HG02571 (cell line): ENCODE measurements around the gene NXN.
"Not testable (repeated sequence)": the region's sequence is repeated elsewhere in the genome, so short reads cannot be mapped to it uniquely, and the experiment has no call there.

ENCODE experiments used
- ATAC-seq: cut with Tn5 transposase; IDR thresholded peaks from one replicate; pipeline ENCODE4 v1.9.1; 2021; ENCODE audit warnings: mild to moderate bottlenecking, moderate library complexity; ENCODE audit not compliant: unreplicated experiment

Gene NXN

DNA sequence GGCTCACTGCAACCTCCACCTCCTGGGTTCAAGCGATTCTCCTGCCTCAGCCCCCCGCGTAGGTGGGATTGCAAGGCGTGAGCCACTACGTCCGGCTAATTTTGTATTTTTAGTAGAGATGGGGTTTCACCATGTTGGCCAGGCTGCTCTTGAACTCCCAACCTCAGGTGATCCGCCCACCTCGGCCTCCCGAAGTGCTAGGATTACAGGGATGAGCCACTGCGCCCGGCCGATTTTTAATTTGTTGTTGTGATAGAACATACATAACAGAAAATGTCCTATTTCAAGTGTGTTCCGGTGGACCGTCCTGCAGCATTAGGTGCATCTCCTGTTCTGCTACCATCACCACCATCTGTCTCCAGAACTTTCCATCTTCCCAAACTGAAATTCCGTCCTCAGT is 55.3 kb downstream of the NXN start:
- not testable (repeated sequence) for ATAC-seq

DNA sequence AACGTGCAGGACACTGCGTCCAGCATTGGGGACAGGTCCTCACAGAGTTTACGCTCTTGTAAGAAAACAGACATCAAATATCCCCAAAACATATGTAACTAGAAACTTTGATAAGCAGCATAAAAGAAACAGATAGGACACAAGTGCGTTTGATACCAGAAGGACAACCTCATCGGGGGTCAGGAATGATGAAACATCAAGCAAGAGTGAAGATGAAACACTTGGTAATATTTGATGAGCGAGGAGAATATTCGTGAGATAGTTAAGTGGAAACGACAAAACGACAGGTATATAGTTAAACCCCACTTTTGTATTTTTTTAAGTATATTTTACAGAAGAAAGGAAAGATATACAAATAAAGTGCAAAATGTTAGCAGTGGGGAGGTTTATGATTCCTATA is 55.9 kb downstream of the NXN start:
- ATAC-seq, result no peak

DNA sequence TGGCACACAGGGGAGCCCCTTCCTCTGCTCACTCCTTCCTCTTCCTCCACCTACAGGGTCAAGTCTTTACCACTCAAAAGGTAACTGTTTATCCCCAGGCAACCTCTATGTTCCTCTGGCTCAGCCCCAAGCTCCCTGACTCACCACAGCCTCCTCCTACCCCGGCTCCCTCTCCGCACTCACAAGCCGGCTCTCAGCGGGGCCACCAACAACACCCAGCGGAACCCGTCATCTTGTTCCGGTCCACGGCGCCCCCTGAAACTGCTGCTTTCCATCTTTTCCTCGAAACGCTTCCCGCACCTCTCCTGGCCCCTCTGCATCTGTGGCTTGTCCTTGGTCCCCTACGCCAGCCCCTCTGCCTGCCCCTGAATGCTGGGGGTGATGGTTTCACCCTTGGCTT is 58.4 kb downstream of the NXN start:
- ATAC-seq, result no peak

DNA sequence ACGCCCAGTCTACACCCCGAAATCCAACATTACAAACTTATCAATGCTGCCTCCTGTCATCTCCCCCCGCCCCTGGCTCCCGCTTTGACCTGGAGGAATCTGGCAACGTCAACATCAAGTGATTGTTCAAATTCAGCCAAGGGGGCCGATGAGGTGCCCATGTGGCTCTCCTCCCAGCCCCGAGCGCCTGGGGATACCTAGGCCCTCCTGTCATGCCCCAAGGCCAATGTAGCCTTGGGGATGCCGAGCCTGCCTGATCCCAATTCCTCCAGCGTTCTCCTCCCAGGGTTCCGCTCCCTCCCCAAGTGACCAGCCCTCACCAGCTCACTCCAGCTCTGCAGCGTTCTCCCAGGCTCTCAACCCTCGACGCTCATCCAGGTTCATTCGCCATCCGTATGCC is 59.4 kb downstream of the NXN start:
- no peak for ATAC-seq

DNA sequence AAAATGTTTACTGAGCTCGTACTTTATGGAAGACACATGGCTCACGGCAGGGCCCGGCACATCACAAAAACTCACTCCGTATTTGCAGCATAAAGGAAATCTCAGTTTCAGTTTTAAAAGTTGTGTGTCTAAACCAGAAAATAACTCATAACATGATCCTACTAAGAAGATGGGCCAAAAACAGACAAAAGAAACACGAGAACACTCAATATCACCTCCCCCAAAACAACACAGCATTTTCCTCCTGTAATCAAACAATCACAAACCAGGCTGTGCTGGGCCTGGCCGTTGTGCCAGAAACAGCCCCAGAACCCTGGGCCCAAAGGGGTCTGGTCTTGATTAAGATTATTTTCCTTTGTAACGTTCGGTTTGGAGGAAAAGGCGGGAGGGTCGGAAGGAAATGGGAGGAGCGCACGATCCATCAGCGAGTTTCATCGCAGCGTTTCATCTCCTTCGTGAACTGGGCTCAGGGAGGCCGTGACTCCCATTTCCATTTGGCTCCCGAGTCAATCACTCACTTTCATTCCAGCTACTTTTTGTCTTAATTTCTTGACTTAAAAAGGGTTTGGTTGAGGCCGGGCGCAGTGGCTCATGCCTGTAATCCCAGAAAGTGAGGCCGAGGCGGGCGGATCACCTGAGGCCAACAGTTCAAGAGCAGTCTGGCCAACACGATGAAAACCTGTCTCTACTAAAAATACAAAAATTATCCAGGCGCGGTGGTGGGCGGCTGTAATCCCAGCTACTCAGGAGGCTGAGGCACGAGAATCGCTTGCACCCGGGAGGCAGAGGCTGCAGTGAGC is 61.4 kb downstream of the NXN start:
- ATAC-seq, result no peak

DNA sequence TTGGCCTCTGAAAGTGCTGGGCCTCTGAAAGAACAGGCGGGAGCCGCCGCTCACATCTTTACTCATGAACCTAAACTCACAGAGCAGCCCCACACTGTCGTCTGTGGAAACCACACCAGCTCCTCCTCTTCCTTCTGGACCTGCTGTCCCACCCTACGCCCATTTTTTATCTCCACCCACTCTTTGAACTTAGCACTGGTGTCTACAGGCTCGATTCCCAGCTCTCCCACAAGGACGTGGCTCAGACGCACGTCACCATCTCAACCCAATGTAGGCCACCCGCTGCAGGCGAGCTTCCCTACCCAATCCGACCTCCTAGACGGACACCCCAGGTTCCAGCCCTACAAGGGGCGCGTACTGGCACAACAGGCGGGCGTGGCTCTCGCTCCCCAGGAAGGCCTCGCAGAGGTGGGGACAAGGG is 62.2 kb downstream of the NXN start:
- no peak for ATAC-seq

DNA sequence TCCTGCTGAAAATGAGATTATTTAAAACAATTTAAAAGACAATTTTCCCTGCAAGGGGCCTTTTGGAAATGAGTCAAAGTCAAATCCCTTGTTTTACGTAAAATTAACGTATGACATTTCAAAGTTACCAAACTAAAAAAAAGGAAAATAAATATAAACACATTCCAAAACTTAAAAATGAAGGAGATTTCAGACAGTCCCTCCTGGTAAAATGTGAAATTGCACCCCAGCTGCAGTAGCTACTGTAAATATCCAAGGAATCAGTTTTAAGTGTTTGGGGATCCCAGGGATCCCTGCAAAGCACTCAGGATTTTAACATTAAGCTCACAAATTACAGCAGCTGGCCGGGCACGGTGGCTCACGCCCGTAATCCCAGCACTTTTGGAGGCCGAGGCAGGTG is 63.3 kb downstream of the NXN start:
- no peak for ATAC-seq

DNA sequence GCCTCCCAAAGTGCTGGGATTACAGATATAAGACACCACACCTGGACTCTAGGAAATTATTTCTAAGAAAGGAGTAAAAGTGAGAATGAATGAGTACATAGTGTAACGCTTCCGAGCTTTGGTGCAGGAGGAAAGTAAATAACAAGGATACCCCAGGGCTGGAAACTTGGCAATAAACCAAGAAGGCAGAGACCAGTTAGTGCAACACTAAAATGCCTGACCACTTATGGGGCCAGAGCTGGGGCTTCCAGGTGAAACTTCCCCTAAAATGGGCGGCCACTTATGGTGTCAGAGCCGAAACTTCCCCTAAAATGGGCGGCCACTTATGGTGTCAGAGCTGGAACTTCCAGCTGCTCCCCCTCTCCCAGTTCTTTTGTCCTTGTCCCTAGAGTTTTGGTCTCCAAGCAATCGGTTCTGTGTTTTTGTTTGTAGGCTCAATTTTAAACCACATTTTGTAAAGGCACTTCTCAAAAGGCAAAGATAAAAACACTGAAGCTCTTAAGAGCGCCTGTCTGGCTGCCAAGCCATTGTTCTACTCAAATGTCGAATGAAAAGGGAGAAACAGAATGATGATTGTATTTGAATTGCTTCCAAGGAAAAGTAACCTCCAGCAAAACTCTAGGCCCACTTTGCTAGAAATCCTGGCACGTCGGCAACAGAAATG is 63.9 kb downstream of the NXN start:
- no peak for ATAC-seq

DNA sequence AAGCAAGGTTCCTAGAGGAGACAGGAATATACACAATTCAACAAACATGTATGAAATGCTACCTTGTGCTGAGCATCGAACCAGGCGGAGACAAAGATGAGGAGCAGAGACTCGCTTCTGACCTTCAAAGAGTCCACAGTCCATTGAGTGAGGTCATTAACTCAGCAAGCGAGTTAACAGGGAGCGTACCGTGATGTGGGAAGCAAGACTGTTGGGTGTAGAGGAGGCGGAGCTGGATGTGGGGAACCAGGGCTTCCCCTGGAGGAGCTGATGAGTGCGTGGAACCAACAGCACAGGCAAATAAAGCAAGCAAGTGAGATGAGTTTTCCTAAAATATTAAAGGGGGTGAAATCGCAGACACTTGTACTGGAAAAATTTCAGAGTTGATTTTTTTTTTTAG is 65.0 kb downstream of the NXN start:
- ATAC-seq, result no peak

DNA sequence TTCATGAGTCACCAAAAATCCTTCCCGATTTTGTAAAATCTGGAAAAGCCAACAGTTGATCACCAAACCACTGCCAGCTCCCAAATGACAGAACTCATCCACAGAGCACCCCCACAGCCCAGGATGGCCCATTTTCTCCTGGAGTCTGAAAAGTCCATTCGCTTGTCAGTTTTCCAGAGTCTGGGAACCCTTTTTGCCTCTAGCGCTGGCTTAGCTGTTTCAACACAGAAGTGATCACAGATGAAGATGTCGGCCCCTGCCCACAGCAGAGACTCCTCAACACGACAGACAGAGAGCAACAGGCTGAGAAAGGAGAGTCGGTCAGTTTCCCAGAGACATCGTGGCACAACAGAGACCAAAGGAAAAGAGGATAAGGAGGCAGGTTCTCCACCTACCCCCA is 66.4 kb downstream of the NXN start:
- no peak for ATAC-seq

DNA sequence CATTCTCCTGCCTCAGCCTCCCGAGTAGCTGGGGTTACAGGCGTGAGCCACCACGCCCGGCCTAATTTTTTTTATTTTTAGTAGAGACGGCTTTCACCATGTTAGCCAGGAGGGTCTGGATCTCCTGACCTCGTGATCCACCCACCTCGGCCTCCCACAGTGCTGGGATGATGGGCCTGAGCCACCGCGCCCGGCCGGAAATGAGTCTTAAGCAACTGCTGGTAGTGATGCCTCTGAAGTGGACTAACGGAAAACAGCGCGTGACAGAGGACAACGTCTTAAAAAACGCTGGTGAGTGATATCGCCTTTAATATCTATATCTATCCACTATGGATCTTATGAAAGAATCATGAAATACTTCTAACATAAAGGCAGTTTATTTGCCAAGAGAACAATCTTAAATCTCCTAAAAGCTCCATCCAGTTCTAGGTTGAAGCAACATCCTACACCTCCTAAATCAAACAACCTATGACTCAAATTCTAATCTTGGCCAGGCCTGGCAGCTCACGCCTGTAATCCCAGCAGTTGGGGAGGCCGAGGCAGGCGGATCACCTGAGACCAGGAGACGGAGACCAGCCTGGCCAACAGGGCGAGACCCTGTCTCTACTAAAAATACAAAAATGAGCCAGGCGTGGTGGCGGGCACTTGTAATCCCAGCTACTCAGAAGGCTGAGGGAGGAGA is 69.8 kb downstream of the NXN start:
- no peak for ATAC-seq

DNA sequence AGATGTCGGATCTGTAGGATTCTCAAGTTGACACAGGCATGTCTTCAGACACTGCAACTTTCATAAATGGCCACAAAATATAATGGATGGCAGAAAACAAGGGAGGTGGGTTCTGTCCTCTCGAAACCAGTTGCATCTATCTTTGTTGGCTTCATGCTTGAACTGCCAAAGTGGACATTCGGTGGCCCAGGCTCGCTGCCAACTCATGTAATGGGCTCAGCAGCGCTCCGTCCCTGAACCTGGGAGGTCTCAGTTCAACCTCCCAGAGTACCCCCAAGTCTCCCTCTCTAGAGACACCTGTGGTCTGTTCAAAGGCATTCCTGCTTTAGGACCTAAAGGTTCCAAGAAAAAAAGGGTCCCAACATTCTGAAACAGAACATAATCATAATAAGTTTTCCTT is 71.9 kb downstream of the NXN start:
- ATAC-seq, result no peak

DNA sequence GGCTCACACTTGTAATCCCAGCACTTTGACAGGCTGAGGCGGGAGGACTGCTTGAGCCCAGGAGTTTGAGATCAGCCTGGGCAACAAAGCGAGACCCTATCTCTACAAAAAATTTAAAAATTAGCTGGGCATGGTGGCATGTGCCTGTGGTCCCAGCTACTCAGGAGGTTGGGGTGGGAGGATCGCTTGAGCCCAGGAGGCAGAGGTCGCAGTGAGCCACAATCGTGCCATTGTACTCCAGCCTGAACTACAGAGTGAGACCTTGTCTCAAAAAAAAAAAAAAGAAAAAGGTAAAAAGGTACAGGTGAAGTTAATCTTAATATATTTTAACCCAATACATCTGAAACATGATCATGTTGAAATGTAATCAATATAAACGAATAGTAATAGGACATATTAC is 73.9 kb downstream of the NXN start:
- ATAC-seq, result not testable (repeated sequence)

DNA sequence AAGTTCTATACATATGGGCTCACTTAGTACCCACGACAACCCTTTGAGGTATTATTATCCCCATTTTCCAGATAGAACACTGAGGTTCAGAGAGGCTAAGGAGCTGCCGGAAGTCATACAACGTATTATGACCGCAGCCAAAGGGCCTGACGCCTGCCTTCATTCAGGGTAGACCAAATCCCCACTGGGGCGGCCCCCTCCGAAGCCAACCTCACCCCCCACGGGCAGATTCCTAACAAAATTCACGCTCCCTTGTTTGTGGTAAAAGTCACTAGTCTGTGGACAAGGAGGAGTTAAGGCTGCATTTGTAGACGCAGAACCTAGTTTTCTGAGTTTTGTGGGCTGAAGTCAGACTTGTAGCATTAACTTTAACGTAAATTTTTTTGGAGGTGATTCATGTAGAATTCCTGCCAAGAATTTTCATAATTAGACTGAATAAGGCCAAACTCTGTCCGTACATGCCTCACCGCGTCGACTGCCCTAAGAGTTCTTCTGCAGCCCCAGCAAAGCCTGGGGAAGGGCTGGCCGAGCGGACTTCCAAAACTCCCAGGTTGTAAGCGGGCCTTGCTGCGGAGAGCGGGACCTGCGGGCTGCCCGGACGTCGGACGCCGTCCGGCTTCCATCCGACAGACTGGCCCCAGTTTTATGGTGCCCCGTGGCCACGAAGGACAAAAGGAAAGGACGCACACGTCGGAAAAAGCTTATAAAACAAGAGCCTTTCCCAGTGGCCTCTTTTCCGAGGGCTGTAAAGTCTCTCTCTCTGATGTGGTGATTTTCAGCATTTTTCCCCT is 75.7 kb downstream of the NXN start:
- ATAC-seq, result no peak

DNA sequence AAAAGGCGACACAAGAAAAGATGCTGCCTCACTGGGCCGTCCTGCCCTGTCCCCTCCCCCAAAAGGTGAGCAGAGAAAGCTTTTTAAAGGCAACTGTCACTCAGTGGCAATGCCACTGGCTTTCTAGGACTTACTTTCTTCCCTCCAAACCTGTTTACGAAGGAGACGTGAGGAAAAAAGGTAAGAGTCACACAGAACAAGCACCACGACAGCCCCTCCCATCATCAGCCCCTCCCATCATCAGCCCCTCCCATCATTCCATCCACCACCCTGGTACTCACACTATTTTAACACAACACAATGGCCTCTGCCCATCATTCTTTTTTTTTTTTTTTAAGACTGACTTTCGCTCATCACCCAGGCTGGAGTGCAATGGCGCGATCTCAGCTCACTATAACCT is 77.1 kb downstream of the NXN start:
- ATAC-seq, result no peak

DNA sequence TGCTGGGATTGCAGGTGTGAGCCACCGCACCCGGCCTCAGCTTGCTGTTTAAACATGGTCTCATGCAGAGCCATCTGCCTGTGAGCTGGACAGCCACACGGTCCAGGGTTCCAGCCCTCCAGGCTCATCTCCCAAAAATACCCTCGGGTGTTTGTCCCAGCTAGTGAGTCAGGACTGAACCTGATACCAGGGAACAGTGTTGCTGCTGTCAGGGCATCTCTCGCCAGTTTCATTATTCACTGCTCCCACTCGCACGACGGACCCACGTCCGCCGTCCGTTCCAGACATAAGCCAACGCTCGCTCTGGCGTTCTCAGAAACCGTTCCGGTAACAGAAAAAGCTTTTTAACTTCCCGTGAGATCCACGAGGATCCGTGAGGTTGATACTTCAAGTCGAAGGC is 77.6 kb downstream of the NXN start:
- ATAC-seq, result no peak

DNA sequence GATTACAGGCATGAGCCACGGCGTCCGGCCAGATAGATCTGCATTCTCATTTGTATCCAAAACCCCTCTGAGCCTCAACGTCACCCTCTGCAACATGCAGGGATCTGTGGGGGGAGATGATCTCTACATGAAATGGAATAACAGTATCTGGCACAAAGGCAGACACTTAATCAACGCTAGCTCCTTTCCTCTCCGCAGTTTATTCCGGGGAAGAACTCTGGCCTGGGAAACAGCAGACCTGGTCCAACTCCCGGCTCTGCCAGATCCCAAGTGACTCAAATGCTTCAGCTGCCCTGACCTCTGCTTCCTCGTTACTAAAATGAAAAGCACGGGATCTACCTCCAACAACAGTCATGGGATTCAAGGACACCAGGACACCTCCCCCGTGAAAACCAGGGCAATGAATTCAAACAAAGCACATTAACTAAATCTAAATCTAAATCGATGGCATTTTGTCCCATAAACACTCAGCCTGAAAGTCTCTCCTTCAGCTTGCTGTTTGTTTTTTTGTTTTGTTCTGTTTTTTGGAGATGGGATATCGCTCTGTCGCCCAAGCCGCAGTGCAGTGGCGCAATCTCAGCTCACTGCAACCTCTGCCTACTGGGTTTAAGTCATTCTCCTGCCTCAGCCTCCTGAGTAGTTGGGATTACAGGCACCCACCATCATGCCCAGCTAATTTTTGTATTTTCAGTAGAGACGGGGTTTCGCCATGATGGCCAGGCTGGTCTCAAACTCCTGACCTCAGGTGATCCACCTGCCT is 78.2 kb downstream of the NXN start:
- ATAC-seq, result no peak

DNA sequence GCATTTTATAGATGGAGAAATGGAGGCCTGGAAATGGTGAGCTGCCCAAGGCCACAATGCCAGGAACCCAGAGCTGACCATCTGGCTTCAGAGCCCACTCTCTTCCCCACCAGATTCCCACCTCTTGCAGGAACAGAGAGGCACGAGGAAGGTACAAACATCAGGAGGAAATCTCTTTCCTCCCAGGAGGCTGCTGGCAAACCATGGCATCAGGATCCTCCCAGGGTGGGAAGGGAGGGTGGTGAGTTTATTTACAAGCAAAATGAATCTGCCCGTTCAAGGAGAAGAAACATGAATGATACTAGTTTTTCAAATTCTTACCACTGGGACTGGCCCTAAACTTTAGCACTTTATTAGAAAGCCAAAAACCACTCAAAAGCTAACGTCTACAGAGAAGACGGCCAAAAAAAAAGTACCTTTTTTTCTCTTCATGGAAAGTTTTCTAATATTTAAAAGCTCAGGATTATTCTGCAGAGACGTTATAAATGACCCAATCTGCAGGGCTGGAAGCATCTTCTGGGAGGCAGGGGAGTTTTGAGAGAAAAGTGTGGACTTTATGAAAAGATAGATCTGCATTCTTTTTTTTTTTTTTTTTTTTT is 79.1 kb downstream of the NXN start:
- no peak for ATAC-seq

DNA sequence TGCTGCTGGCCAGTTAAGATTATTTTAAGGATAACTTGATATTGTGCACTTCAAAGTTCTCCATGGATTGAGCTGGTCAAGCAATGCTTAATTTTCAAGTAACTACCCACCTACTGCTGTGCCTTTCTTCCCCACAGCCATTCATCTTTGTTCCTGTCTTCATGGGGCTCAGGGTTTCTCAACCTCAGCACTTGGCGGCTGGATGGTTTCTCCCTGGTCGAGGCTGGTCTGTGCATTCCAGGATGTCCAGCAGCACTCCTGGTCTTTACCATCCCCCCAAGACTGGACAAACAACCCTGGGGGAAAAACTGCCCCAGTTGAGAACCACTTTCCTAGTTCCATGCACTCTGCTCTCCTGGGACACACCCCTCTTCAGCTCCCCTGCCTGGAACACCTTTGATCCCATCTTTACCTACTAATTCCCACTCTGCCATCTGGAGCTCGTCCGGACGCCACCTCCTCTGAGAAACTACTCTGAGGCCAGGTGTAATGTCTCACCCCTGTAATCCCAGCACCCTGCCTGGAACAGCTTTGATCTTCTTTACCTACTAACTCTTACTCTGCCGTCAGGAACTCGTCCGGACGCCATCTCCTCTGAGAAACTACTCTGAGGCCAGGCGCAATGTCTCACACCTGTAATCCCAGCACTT is 81.5 kb downstream of the NXN start:
- ATAC-seq, result no peak
